Stimulated activated CD8-positive, alpha-beta memory T cell treated with anti-CD3 and anti-CD28 coated beads, Interleukin-2, amount 100 ng/mL, for 48 hours (primary cell): ENCODE results near the gene CPOX.
"Not testable (repeated sequence)": the region's sequence is repeated elsewhere in the genome, so short reads cannot be mapped to it uniquely, and the experiment has no call there.

Experiments
- DNase-seq, 2 donors: peaks; one replicate each; pipeline ENCODE4 v3.0.0-alpha.2; 2020; ENCODE audit warnings: low read depth in 2 of 2

CPOX gene

DNA sequence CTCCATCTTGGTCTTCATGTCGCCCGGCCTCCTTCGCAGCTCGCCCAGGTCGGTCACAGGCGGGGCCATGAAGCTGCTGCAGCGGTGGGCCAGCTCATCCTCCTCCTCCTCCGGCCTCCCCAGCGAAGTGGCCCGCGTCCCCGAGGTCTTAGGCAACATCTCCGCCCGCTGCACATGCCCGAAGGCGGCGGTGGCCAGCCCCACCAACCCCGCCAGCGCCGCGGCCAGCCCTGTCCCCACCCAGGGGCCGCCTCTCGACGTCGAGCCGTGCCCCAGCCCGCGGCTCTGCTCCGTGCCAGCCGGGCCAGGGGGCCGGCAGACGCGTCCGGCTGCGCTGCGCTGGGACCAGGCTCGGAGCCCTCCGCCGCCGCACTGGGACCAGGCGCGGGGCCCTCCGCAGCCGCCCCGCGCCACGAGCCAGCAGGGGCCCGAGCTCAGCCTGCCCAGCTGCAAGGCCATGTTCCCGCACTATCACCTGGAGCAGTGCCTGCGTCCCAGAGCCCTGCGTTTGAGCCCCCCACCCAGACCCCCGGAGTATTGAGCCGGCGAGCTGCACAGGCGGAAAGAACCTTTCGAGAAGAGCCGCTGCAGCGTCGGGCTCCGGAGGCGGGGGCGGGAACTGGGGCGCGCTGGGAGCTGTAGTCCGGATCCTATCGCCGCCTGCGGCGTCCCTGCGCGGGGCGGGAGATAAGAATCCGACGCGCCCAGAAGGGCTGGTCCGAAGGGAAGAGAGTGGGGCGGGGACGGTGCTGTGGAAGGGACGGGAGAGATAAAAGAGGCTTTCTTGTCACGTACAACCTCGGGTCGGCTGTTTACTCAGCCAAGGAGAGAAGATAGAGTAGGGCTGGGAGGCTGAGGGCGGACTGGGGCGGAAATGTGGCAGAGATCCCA is at the start of gene CPOX:
TSS of gene CPOX (minus strand) at position 566 of the 891 bp plus-strand sequence. CDS start at position 459, 107 bp downstream.
- peak; percentile 83 to 85 for DNase-seq

- DNase-seq, result not testable (repeated sequence)
Measured at GRCh38 chr3:98642769-98643168, 49.4 kb upstream of the CPOX start.

DNA sequence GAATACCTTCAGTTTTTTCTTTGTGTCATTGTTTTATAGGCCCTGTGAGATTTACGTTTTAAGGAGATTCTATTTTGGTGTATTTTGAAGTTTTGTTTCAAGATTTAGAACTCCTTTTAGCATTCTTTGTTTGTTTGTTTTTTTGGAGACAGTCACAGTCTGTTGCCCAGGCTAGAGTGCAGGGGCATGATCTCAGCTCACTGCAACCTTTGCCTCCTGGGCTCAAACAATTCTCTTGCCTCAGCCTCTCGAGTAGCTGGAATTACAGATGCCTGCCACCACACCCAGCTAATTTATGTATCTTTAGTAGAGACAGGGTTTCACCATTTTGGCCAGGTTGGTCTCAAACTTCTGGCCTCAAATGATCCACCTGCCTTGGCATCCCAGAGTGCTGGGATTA is 48.3 kb upstream of the CPOX start:
- DNase-seq, result not testable (repeated sequence)

GRCh38 chr3:98638515-98638914 is 45.1 kb upstream of the CPOX start:
- not testable (repeated sequence) for DNase-seq

DNA sequence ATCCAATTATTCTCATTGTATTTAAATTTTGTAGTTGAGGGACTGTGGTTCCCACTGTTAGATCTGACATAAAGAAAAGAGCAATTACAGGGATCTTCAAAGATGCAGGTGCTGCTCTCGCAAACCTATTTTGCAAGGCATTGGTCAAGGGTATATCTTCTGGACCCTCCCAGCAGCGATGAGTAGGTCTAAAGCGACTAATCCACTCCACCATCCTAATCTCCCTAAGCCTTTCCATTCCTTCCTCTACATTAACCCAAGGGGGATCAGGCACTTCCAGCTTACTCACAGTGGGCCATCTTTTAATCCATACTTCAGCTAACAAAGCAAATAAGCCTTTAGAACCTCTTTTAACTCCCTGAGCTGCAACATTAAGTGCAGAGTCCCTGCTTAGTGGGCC is 37.0 kb upstream of the CPOX start:
- no peak for DNase-seq

DNA sequence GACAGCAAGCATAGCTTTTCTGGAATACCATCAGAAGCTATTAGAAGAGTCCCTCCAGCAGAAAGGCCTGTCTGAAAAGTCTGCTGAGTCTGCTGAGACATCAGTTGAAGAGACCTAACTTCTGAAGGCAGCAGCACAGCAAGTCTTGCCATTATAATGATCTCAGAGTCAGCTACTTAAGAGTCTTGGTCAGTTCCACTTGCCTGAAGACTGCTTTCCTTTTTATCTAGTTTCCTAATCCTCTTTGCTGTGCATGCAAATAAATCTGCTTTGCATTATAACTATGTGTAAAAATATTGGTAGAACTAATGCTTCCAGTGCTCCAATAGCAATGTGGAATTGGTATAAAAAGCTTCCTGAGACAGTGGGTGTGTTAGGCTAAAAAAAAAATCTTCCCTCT is 34.9 kb upstream of the CPOX start:
- DNase-seq, result no peak

DNA sequence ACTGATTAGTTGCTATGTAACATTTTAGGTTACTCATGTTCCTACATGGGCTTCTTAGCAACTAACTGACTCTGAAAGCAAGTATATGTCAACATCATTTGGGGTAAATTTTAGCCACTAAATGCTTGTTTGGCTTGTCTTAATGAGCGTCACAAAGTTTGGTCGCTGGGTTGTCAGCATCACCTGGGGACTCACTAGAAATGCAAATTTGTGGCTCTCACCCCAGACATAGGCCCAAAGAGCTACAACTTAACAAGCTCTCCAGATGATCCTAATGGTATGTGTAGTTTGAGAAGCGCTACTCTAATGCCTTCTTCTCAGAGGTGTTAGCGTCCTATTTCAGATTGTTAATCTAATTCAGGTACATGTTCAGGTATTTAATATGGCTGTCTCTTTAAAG is 32.7 kb upstream of the CPOX start:
- DNase-seq, result no peak

DNA sequence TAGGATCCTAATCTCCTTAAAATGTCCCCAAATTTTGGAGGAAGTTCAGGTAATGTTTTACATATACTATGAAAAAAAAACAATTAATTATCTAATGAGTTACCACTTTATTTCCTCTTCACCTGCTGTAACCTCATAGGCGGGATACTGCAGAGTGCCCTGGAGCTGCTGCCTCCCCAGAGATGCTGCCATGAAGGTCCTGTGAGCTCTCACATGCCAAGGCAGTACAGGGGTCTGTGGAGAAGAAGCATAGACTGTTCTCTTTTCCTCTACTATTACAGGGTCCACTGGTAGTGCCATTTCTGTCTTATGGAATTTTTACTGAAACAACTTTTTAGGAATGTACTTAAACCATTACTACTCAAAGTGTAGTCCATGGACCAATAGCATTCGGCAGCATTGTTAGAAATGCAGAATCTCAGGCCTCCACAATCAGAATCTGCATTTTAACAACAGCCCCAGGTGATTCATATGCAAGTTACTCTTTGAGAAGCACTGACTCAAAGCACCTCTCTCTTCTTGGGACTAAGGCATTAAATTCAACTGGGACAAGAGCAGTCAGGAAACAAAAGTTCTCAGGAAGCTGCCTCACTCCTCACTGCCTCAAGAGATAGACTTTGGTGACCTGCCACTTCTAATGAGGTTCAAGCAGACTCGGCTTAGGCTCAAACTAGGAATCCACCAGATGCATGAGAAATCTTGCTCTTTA is 30.3 kb upstream of the CPOX start:
- no peak for DNase-seq

GRCh38 chr3:98617841-98618240 is 24.4 kb upstream of the CPOX start:
- no peak for DNase-seq

DNA sequence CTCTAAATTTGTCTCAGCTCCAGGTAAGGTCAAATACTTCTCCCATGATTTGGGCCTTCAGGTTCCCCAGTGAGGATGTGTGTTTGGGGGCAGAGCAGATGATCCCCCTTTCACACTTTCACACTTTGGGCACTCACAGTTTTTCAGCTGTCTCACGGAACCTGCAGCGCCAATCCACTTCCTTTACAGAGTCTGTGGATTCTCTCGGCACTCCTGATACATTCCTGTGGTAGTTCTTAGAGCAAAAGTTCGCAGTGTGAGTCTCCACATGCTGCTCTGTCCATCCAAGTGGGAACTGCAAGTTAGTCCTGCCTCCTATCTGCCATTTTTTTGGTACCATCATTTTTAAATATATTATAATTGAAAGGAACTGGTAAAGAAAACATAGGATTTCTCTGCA is 20.2 kb upstream of the CPOX start:
- no peak for DNase-seq

GRCh38 chr3:98612996-98613517 is 19.6 kb upstream of the CPOX start:
- no peak for DNase-seq

GRCh38 chr3:98612587-98612986 is 19.2 kb upstream of the CPOX start:
- DNase-seq, result no peak

GRCh38 chr3:98608029-98608428 is 14.6 kb upstream of the CPOX start:
- DNase-seq, result no peak

DNA sequence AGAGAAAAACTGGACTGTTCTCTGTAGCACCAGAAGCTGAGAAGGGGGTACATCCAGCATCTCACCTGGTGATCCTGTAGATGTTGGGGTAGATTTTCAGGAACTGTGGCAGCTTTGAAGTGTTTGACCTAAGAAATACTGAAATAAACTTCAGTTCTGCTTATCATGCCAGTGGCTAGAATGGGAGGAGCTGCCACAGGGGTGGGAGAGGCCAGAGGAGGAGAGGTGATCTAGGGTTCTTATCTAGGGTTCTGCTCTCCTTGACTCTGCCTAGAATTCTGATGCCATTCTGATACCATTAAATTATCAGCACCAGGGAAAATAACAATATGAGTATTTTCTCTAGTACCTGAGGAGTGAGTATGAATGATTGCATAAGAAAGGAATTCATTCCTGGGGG is 10.2 kb upstream of the CPOX start:
- DNase-seq, result no peak

DNA sequence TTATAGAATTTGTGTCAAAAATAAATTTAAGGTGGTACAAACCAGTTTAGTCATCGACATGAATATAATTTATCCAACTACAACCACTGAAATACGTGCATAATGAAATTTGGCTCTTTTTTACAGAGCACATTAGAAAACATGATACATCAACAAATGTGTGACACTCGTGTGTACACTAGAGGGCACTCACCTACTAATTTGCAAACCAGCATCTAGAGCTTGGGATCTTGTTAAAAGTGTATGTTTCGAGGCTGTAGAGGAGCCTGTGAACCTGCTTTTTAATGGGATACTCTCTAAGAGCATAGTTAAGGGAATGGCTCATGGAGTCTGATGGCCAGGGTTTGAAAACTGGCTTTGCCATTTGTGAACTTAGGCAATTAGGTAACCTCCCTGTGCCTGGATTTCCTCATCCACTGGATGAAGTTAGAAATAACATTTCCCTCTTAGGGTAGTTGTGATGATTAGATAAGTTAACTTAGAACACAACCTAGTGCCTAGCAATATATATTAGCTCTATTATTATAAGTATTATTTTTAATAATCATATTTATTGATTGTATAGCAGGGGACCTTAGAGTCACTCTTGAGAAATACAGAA is 8.8 kb upstream of the CPOX start:
- DNase-seq, result no peak

GRCh38 chr3:98601180-98601579 is 7.8 kb upstream of the CPOX start:
- DNase-seq, result no peak

- no peak for DNase-seq
Measured at GRCh38 chr3:98600412-98601095, 7.1 kb upstream of the CPOX start.

DNA sequence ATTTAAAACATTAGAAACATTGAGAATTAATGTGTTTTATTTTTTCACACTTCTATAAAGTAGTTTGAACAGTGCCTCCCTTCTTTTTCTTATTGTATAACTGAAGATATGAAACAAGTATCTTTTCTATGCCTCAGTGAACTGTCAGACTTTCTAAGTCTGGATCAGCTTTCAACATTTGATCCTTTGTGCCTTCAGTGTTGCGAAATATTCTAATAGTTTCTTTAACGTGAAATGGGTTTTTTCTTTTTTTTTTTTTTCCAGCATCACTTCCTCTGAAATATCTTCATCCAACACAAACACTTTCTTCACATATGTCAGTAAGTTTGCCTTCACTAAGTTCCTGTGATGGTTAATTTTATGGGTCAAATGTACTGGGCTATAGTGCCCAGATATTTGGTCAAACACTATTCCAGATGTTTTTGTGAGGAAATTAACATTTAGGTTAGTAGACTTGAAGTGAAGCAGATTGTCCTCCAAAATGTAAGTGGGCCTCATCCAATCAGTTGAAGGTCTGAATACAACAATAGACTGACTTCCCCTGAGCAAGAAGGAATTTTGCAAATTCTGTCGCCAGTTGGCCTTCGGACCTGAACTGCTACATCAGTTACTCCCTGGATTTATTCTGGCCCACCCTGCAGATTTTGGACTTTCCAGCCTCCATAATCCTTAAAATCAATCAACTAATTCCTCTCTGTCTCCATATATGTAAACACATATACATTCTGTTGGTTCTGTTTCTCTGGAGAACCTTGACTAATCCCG is 6.4 kb upstream of the CPOX start:
- no peak for DNase-seq

GRCh38 chr3:98598492-98598891 is 5.1 kb upstream of the CPOX start:
- no peak for DNase-seq

DNA sequence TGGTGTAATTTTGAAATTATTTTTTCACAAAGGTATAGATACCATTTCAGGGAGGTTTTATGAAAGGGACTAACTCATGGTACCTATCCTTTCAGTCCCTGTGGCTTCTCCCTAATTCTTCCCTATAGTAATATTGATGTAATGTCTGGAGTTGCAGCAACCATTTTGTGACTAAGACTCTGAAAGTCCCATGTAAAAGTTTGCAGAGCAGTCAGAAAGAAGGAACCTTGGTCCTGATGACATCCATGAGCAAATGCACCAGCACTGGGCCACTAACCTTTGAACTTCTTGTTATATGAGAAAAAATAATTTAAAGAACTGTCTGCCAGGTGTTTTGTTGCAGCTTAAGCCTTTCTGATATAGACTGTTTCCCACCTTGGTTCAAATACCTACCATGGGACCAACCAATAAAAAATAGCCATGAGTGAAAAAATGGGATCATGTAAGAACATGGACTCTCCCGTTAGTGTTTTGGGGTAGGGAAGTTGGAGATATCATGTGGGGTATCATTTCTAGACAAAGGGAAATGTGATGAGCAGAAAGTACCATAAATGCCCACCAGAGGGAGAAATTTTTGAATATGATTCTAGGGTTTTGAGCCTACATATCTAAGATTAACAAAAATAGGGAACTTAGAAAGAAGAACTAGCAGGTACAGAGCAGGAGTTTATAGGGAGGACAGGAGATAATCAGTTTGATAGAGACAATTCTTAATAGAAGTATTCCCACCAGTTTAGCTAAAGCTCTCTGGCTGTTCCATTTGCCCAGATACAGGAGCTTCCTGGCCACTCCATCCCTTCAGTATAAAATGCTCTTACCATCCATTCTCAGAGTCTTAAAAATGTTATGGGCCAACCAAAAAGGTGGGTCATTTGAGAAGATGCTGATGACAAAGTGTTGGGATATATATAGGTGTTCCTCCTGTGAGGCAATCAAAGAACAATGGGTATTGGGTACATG is 3.4 kb upstream of the CPOX start:
- no peak for DNase-seq
